Subcutaneous abdominal adipose tissue (tissue), 5 donors: Measurements from ENCODE around the gene SORL1-AS1.
"Not testable (repeated sequence)": the region's sequence is repeated elsewhere in the genome, so short reads cannot be mapped to it uniquely, and the experiment has no call there.

Source experiments
- H3K27ac ChIP-seq: one replicate; pipeline ENCODE4 v1.7.0; 2013; ENCODE audit warnings: low read depth, mild to moderate bottlenecking, inconsistent platforms, low read length, moderate library complexity
- H3K27me3 ChIP-seq, 5 donors: one replicate each; pipeline ENCODE4 v1.7.0; 2013; ENCODE audit warnings: low read length in 5 of 5, inconsistent platforms in 1 of 5; ENCODE audit not compliant: control insufficient read depth in 5 of 5, insufficient read depth in 4 of 5
- H3K36me3 ChIP-seq, 5 donors: one replicate each; pipeline ENCODE4 v1.7.0; 2013; ENCODE audit warnings: low read length in 5 of 5; ENCODE audit not compliant: control insufficient read depth in 5 of 5, insufficient read depth in 5 of 5
- H3K4me1 ChIP-seq, 5 donors: one replicate each; pipeline ENCODE4 v1.7.0; 2013; ENCODE audit warnings: low read length in 5 of 5, mild to moderate bottlenecking in 3 of 5, moderate library complexity in 1 of 5; ENCODE audit not compliant: control insufficient read depth in 5 of 5, insufficient read depth in 5 of 5
- H3K4me3 ChIP-seq, 5 donors: one replicate each; pipeline ENCODE4 v1.7.0; 2013; ENCODE audit warnings: low read length in 5 of 5, low read depth in 1 of 5
- H3K9ac ChIP-seq, 5 donors: one replicate each; pipeline ENCODE4 v1.7.0; 2013; ENCODE audit warnings: low read length in 5 of 5, mild to moderate bottlenecking in 4 of 5, moderate library complexity in 3 of 5
- H3K9me3 ChIP-seq, 5 donors: one replicate each; pipeline ENCODE4 v1.7.0; 2013; ENCODE audit warnings: low read length in 5 of 5; ENCODE audit not compliant: control insufficient read depth in 5 of 5
- donor health status: healthy.
- donor health status: healthy.
- donor health status: healthy.
- donor health status: healthy.
- donor health status: healthy.

Gene SORL1-AS1

DNA sequence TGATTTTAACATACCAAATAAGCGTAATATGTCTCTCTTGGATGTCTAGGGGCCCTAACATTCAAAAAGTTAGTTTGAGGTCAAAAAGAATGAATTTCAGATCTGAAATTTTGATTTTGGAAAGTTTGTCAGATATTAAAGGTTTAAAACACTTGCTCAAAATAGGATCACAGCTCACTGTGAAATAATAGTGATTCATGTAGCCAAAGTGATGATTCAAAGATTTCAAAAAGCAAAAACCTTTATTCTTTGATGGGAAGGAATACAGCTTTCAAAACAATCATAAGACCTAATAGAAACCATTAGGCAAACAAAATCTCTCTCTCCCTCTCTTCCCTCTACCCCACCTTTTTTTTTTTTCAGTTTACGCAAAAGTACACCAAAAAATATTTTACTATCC is 42.7 kb downstream of the SORL1-AS1 start:
- not testable (repeated sequence) for H3K9me3 ChIP-seq, H3K4me3 ChIP-seq, H3K4me1 ChIP-seq, H3K27me3 ChIP-seq, H3K36me3 ChIP-seq, H3K9ac ChIP-seq, H3K27ac ChIP-seq

DNA sequence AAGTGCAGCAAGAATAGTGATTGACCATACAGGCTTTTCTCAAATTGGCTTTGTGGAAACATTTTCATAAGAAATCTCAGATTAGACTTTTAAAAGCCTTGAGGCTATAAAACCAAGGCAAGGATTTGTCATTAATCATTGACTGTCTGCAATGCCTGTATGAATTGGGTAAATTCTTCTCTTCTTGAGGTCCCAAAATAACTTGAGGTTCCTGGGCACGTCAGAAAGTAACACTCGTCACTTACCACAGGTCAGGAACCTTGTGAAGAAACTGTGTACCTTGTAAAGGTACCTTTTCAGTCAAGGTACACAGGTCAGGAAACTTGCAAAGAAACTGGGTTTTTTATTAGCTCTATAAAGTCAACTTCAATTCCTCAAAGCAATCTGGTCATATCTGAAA is 43.9 kb downstream of the SORL1-AS1 start:
- Histone ChIP-seq H3K9me3 (peaks cover 0 to 3% (median 0%) of the 10 kb centered on the region in 5 donors), H3K9ac (no peak overlapping the region)

DNA sequence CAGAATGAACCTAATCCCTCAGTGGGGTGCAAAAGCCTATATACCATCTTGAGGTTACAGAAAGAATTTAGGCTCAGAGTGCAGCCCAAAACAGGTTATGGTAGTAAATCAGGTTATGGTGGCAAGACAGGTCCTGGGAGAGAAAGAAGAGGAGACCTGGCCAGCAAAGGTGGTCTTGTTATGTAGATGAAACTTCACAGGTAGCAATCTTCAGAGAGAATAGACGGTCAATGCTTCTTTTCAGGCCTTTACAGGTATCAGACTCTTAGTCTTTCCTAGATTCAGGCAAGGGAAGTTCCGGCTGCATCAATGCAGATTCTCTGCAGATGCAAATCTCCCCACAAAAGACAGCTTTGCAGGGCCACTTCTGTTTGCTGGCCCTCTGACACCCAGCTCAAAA is 46.5 kb downstream of the SORL1-AS1 start:
- Histone ChIP-seq H3K4me3 (no peak overlapping the region), H3K9ac (no peak overlapping the region), H3K36me3 (no peaks in the 10 kb centered on the region), H3K4me1 (no peaks in the 10 kb centered on the region), H3K9me3 (peaks cover 0 to 8% (median 3%) of the 10 kb centered on the region in 5 donors), H3K27ac (no peak overlapping the region), H3K27me3 (no peaks in the 10 kb centered on the region)

More for the DNA sequence above, 43.9 kb downstream of the SORL1-AS1 start:
- H3K27me3 ChIP-seq: no peaks in the 10 kb centered on the region
- no peak overlapping the region for H3K27ac ChIP-seq
- H3K4me1 ChIP-seq: no peaks in the 10 kb centered on the region
- no peaks in the 10 kb centered on the region for H3K36me3 ChIP-seq
- H3K4me3 ChIP-seq: no peak overlapping the region

DNA sequence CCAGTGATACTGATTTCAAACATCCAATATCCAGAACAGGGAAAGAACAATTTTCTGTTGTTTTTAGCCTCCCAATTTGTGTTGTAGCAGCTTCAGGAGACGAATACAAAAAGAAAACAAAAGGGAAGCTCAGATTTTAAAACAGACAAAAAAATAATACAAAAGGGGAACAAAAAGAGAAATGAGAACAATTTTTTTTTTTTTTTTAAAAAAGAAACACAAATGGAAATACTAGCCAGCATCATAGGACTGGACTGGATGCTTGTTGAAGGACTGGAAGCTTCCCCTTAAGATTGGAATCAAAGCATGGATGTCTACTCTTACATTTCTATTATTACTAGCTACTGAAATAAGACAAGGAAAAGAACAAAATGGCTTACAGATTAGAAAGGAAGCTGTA is 47.1 kb downstream of the SORL1-AS1 start:
- Histone ChIP-seq H3K4me3 (no peak overlapping the region), H3K4me1 (no peaks in the 10 kb centered on the region), H3K9ac (no peak overlapping the region), H3K27me3 (no peaks in the 10 kb centered on the region), H3K36me3 (no peaks in the 10 kb centered on the region), H3K27ac (no peak overlapping the region), H3K9me3 (peaks cover 0 to 8% (median 3%) of the 10 kb centered on the region in 5 donors)

DNA sequence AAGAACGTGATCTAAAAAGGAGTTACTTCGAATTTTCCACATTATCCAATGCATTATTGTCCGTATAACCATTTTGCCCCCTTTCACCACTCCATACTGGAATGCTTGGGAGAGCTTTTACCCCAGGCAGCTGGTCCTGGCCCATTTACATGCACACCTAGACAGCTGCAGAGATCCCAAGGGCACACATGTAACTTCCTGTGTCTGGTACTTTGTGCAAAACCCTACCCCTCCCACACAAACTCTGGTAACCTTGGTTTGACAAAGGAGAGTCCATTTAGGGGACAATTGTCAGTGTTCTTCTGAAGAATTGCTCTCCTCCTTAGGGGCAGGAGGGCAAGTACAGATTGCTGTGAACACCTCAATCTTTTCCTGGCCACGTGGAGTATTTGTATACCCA is 58.0 kb downstream of the SORL1-AS1 start:
- Histone ChIP-seq H3K4me1 (peaks cover 0 to 5% (median 0%) of the 10 kb centered on the region in 5 donors), H3K9me3 (no peaks in the 10 kb centered on the region), H3K9ac (no peak overlapping the region), H3K27ac (no peak overlapping the region), H3K27me3 (no peaks in the 10 kb centered on the region), H3K4me3 (no peak overlapping the region), H3K36me3 (no peaks in the 10 kb centered on the region)

DNA sequence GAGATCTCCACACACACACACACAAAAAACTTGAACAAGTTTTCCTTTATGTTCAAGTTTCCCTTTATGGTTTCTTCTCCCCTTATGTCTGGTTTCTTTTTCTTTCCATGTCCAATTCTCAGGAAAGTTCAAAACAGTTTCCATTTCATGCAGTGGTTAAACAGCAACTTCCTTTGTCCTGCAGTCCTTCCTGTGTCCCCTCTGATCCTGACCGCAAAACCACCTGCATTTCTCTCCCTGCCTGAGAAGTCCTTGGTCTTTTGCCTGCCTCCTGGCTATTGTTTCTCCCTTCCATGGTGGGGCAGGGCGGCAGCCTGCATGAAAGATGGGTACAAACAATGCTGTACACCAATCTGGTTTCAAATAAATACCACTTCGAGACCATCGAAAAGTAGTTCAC is 58.9 kb downstream of the SORL1-AS1 start:
- no peak overlapping the region for H3K4me3 ChIP-seq
- no peaks in the 10 kb centered on the region for H3K27me3 ChIP-seq
- no peaks in the 10 kb centered on the region for H3K9me3 ChIP-seq

DNA sequence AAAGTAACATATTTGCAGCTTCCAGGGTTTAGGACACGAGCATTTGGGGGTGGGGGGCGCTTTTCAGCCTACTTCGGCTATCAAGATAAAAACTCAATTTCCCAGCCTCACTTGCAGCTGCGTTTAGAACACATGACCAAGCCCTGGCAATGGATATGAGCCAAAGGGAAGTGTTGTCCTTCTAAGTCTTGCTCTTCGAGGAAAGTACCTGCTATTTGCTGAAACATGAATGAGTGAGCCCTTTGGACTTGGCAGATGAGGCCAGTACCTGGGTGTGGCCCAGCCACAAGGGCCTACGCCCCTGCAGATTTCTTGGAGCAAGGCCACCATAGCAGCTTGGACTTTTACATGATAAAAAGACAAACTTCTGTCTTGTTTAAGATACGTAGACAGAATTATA is 60.9 kb downstream of the SORL1-AS1 start:
- no peak overlapping the region for H3K9ac ChIP-seq
- peaks cover 0 to 9% (median 0%) of the 10 kb centered on the region in 5 donors for H3K4me1 ChIP-seq
- no peaks in the 10 kb centered on the region for H3K9me3 ChIP-seq
- no peaks in the 10 kb centered on the region for H3K36me3 ChIP-seq
- no peak overlapping the region for H3K4me3 ChIP-seq
- no peaks in the 10 kb centered on the region for H3K27me3 ChIP-seq
- H3K27ac ChIP-seq: no peak overlapping the region

More for the DNA sequence above, 58.9 kb downstream of the SORL1-AS1 start:
- no peak overlapping the region for H3K9ac ChIP-seq
- H3K36me3 ChIP-seq: no peaks in the 10 kb centered on the region
- H3K4me1 ChIP-seq: peaks cover 0 to 9% (median 0%) of the 10 kb centered on the region in 5 donors
- H3K27ac ChIP-seq: no peak overlapping the region

DNA sequence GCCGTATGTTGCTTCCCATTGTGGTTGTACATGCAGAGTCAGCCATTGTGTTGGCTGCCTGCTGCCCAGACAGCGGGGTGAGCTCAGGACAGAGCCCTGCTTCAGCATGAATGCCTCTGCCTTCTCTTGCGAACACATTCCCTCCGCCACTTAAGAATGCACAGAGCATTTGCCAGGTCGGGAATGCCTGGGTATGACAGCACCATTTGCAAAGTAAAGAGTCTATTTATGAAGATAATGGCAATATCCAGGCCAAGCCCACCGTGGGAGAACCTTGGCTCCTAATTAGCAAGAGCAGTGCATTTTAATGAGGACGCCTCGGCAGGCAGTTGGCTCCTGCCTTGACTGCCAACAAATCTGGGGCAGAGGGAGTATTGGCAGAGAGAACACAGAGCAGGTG is 63.1 kb downstream of the SORL1-AS1 start:
- no peak overlapping the region for H3K27ac ChIP-seq
- H3K9ac ChIP-seq: no peak overlapping the region
- peaks cover 0 to 9% (median 0%) of the 10 kb centered on the region in 5 donors for H3K4me1 ChIP-seq
- H3K9me3 ChIP-seq: peaks cover 0 to 2% (median 0%) of the 10 kb centered on the region in 5 donors
- H3K4me3 ChIP-seq: no peak overlapping the region
- no peaks in the 10 kb centered on the region for H3K27me3 ChIP-seq
- H3K36me3 ChIP-seq: no peaks in the 10 kb centered on the region
